ENCODE measurements around the gene SACS. TPM values are rescaled to one million over a fixed set of nuclear protein-coding genes. Genes with fewer than 3 reads are reported as not detected.

The SACS gene
- total and polyA plus RNA-seq, 2 experiments from 2014 or later: 3.2 to 29.9 TPM

GRCh38 chr13:23339225-23339624, 94.3 kb downstream of the SACS start:
- H3K4me3 ChIP-seq: no peak overlapping the region
- H4K20me1 ChIP-seq (ENCODE audit: insufficient read depth, poor library complexity, severe bottlenecking): no peaks in the 10 kb centered on the region
- H3K4me2 ChIP-seq: no peak overlapping the region
- no peak overlapping the region for H2AFZ ChIP-seq
- H3K9me3 ChIP-seq (ENCODE audit: low read depth): peaks cover 9% of the 10 kb centered on the region
- H3K27me3 ChIP-seq: no peaks in the 10 kb centered on the region
- no peak overlapping the region for H3K27ac ChIP-seq
- H3K4me1 ChIP-seq (ENCODE audit: insufficient read depth): no peaks in the 10 kb centered on the region
- H3K36me3 ChIP-seq (replicated peaks; ENCODE audit: insufficient read depth, low read depth): no peaks in the 10 kb centered on the region
- DNase-seq (ENCODE audit: low spot score): no peak
- no peak for TF ChIP-seq CTCF (IDR thresholded peaks at IDR 0.05; ENCODE audit: poor library complexity)
- no peak for TF ChIP-seq EZH2 (IDR thresholded peaks at IDR 0.05; ENCODE audit: borderline replicate concordance)
- TF ChIP-seq EZH2phosphoT487 (IDR thresholded peaks at IDR 0.05; ENCODE audit: low read depth, severe bottlenecking, unreplicated experiment): no peak
- no peaks in the 10 kb centered on the region for H3K79me2 ChIP-seq
- no peaks in the 10 kb centered on the region for H3K9me2 ChIP-seq (replicated peaks; ENCODE audit: insufficient read depth)
- WGBS (ENCODE audit: low lambda C conversion rate, missing lambda C conversion rate): 97% methylated on average over 1 of the region's 1 CpG

- Histone ChIP-seq H3K4me1 (ENCODE audit: insufficient read depth) (no peaks in the 10 kb centered on the region), H3K9me2 (replicated peaks; ENCODE audit: insufficient read depth) (no peaks in the 10 kb centered on the region), H3K36me3 (replicated peaks; ENCODE audit: insufficient read depth, low read depth) (no peaks in the 10 kb centered on the region), H3K27me3 (no peaks in the 10 kb centered on the region), H3K79me2 (no peaks in the 10 kb centered on the region), H3K9me3 (ENCODE audit: low read depth) (no peaks in the 10 kb centered on the region), H2AFZ (no peak overlapping the region), H3K27ac (no peak overlapping the region), H3K4me3 (no peak overlapping the region), H3K4me2 (no peak overlapping the region), H4K20me1 (ENCODE audit: insufficient read depth, poor library complexity, severe bottlenecking) (no peaks in the 10 kb centered on the region)
- TF ChIP-seq EZH2phosphoT487 (IDR thresholded peaks at IDR 0.05; ENCODE audit: low read depth, severe bottlenecking, unreplicated experiment) (no peak), EZH2 (IDR thresholded peaks at IDR 0.05; ENCODE audit: borderline replicate concordance) (no peak), CTCF (IDR thresholded peaks at IDR 0.05; ENCODE audit: poor library complexity) (no peak)
- no peak for DNase-seq (ENCODE audit: low spot score)
- WGBS (ENCODE audit: low lambda C conversion rate, missing lambda C conversion rate): 95% methylated on average over 6 of the region's 6 CpGs
Observed at GRCh38 chr13:23330356-23330755, 103.1 kb downstream of the SACS start.

- no peak overlapping the region for H3K4me2 ChIP-seq
- DNase-seq (ENCODE audit: low spot score): no peak
- no peaks in the 10 kb centered on the region for H3K36me3 ChIP-seq (replicated peaks; ENCODE audit: insufficient read depth, low read depth)
- WGBS (ENCODE audit: low lambda C conversion rate, missing lambda C conversion rate): 76% methylated on average over 2 of the region's 2 CpGs
- H3K4me3 ChIP-seq: no peak overlapping the region
- H3K79me2 ChIP-seq: no peaks in the 10 kb centered on the region
- H3K27ac ChIP-seq: no peak overlapping the region
- H3K9me2 ChIP-seq (replicated peaks; ENCODE audit: insufficient read depth): no peaks in the 10 kb centered on the region
- H3K9me3 ChIP-seq (ENCODE audit: low read depth): no peaks in the 10 kb centered on the region
- no peaks in the 10 kb centered on the region for H3K27me3 ChIP-seq
- no peaks in the 10 kb centered on the region for H4K20me1 ChIP-seq (ENCODE audit: insufficient read depth, poor library complexity, severe bottlenecking)
- no peak for TF ChIP-seq CTCF (IDR thresholded peaks at IDR 0.05; ENCODE audit: poor library complexity)
- TF ChIP-seq EZH2phosphoT487 (IDR thresholded peaks at IDR 0.05; ENCODE audit: low read depth, severe bottlenecking, unreplicated experiment): no peak
- no peak for TF ChIP-seq EZH2 (IDR thresholded peaks at IDR 0.05; ENCODE audit: borderline replicate concordance)
- H3K4me1 ChIP-seq (ENCODE audit: insufficient read depth): no peaks in the 10 kb centered on the region
- H2AFZ ChIP-seq: no peak overlapping the region
Observed at GRCh38 chr13:23325191-23325590, 108.3 kb downstream of the SACS start.

Data from hepatocyte (in vitro differentiated cells).